Gastrocnemius medialis (tissue), 4 donors: ENCODE results near the gene NBPF3. TPM values are rescaled to one million over a fixed set of nuclear protein-coding genes. Genes with fewer than 3 reads are reported as not detected.
"Not testable (repeated sequence)": the region's sequence is repeated elsewhere in the genome, so short reads cannot be mapped to it uniquely, and the experiment has no call there.

Experiments used
- ATAC-seq, 2 donors: fragments of 150-250 bp; one replicate each; pipeline ENCODE4 v1.9.1; 2016
- DNase-seq, 2 donors: peaks; one replicate each; pipeline ENCODE4 v3.0.0-alpha.2; 2019
- H3K27ac ChIP-seq, 4 donors: fragments of 200-600 bp; sonication (generic); 1 replicate in 1 of 4; 2 replicates in 3 of 4; pipeline ENCODE4 v1.5.1; 2016 to 2018; ENCODE audit warnings: mild to moderate bottlenecking in 2 of 4, moderate library complexity in 1 of 4
- H3K27me3 ChIP-seq, 3 donors: fragments of 200-600 bp; sonication (generic) in 2 of 3; 1 replicate in 1 of 3; 2 replicates in 2 of 3; pipeline versions ENCODE4 v1.5.1 to v1.6.0; 2016 to 2019; ENCODE audit warnings: mild to moderate bottlenecking in 1 of 3, moderate library complexity in 1 of 3
- H3K36me3 ChIP-seq, 2 donors: fragments of 200-600 bp; sonication (generic) in 1 of 2; one replicate each; pipeline ENCODE4 v1.5.1; 2017 to 2018
- H3K4me1 ChIP-seq, 2 donors: fragments of 200-600 bp; sonication (generic) in 1 of 2; one replicate each; pipeline ENCODE4 v1.5.1; 2016 to 2017; ENCODE audit warnings: mild to moderate bottlenecking in 2 of 2
- H3K4me3 ChIP-seq, 4 donors: fragments of 200-600 bp; sonication (generic) in 3 of 4; 1 replicate in 1 of 4; 2 replicates in 3 of 4; pipeline ENCODE4 v1.5.1; 2016 to 2019; ENCODE audit warnings: mild to moderate bottlenecking in 2 of 4
- H3K9me3 ChIP-seq, 3 donors: fragments of 200-600 bp; sonication (generic) in 2 of 3; 1 replicate in 1 of 3; 2 replicates in 2 of 3; pipeline ENCODE4 v1.5.1; 2016 to 2019
- POLR2A ChIP-seq, 2 donors: fragments of 450-650 bp; IDR thresholded peaks; one replicate each; pipeline ENCODE4 v1.6.1; 2017; ENCODE audit warnings: antibody characterized with exemption in 2 of 2, mild to moderate bottlenecking in 2 of 2, moderate library complexity in 2 of 2
- in situ Hi-C, 4 donors: fragments of 200-750 bp; cut with MboI; loops; one replicate each; pipeline versions ENCODE4 v1.15.0 to v1.8.0; 2017; ENCODE audit warnings: low sequenced_read_pairs in 4 of 4
- intact Hi-C: fragments of 100-400 bp; cut with DNase I; formaldehyde crosslinking; loops from one replicate; pipeline ENCODE4 v1.15.1; 2023; ENCODE audit warnings: low total_unique reads
- total RNA-seq, 4 donors: library from RNA; depleted of rRNA; stranded (reverse); fragments of >200 nt; gene quantifications; one replicate each; pipeline versions ENCODE4 v1.1.0 to v1.2.3, GENCODE V29; 2016
- TF ChIP-seq, protein P1 (sequence below), 5 experiments: fragments of 450-650 bp in 3 of 5; fragments of 200-600 bp in 2 of 5; sonication (generic) in 2 of 5; IDR thresholded peaks in 4 of 5; conservative IDR thresholded peaks in 1 of 5; 1 replicate in 4 of 5; 2 replicates in 1 of 5; pipeline ENCODE4 v1.5.1; 2016 to 2019; ENCODE audit warnings: antibody characterized with exemption in 5 of 5, mild to moderate bottlenecking in 3 of 5, moderate library complexity in 3 of 5

Gene NBPF3
- total RNA-seq, 4 donors from 2014 or later, result 0.73 to 2.1 (median 1.3) TPM

DNA sequence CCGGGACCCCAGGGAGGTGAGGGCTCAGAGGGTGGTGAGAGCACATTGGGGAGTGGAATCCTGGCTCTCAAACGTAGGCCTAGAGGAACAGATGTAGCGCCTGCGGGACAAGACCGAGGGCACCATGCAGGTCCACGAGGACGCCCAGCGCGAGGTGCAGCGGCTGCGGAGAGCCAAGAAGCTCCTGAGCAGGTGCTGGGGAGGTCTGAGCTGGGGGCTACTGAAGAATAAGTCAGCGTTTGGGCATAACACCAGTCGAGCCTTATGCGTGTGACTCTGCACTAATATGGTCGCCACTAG is 2.6 kb upstream of the NBPF3 start:
- intact Hi-C loops, result no loop called here
- no peak for TF ChIP-seq POLR2A (IDR thresholded peaks at IDR 0.05)
- TF ChIP-seq, protein P1, sequence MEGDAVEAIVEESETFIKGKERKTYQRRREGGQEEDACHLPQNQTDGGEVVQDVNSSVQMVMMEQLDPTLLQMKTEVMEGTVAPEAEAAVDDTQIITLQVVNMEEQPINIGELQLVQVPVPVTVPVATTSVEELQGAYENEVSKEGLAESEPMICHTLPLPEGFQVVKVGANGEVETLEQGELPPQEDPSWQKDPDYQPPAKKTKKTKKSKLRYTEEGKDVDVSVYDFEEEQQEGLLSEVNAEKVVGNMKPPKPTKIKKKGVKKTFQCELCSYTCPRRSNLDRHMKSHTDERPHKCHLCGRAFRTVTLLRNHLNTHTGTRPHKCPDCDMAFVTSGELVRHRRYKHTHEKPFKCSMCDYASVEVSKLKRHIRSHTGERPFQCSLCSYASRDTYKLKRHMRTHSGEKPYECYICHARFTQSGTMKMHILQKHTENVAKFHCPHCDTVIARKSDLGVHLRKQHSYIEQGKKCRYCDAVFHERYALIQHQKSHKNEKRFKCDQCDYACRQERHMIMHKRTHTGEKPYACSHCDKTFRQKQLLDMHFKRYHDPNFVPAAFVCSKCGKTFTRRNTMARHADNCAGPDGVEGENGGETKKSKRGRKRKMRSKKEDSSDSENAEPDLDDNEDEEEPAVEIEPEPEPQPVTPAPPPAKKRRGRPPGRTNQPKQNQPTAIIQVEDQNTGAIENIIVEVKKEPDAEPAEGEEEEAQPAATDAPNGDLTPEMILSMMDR (IDR thresholded peaks at IDR 0.05 in 4 of 5, conservative IDR thresholded peaks at IDR 0.05 in 1 of 5), result no peak

DNA sequence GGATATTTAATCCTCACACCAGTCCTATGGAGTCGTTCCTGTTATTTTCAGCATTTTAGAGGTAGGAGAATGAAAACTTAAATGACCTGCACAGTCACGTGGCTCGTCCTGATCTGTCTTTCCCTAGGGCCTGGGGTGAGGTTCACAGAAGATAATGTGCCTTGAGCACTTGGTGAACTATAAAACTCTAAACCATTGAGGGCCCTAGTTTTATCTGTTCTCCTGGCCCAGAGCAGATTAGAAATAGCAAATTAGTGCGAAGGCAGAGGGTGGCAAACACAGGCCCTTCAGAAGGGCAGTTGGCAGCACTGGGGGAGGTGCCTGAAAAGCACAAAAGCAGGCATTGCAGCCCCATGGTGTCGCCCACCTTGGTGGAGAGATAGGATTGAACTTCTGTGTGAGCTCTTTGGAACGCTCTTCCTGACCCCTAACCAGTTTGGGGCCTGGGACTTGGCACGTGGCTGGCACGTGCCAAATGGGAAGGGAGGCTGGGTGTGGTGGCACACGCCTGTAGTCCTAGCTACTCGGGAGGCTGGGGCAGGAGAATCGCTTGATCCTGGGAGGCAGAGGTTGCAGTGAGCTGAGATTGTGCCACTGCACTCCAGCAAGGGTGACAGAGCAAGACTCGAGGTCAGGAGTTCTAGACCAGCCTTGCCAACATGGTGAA is 1.2 kb upstream of the NBPF3 start:
- in situ Hi-C loops, H3K36me3 ChIP-seq, H3K9me3 ChIP-seq, H3K4me3 ChIP-seq, intact Hi-C loops, DNase-seq, ATAC-seq, H3K27ac ChIP-seq: not testable (repeated sequence)
- H3K27me3 ChIP-seq, result peaks cover 3 to 16% (median 9%) of the 10 kb centered on the region in 3 donors
- H3K4me1 ChIP-seq, result peaks cover 3 to 12% of the 10 kb centered on the region in 2 donors

More for the DNA sequence above, 2.6 kb upstream of the NBPF3 start:
- no peak for DNase-seq
- H3K27ac ChIP-seq, result no peak overlapping the region
- H3K4me1 ChIP-seq, result peaks cover 3 to 12% of the 10 kb centered on the region in 2 donors
- H3K27me3 ChIP-seq, result peaks cover 3 to 16% (median 9%) of the 10 kb centered on the region in 3 donors
- no peaks in the 10 kb centered on the region for H3K9me3 ChIP-seq
- H3K36me3 ChIP-seq, result no peaks in the 10 kb centered on the region
- H3K4me3 ChIP-seq, result peak overlapping the region in 1 of 4 donors; percentile 25
- in situ Hi-C loops, result no loop called here
- no peak for ATAC-seq

DNA sequence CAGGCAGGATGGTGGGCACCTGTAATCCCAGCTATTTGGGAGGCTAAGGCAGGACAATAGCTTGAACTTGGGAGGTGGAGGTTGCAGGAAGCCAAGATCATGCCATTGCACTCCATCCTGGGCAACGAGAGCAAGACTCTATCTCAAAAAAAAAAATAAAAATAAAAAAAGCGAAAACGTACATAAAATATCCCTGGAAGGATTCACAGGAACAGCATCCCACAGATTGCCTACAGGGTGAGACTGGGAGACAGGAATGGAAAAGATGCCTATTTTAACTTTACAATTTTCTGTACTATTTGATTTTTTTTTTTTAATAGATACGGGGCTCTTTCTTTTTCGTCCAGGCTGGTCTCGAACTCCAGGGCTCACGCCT is 604 bp upstream of the NBPF3 start:
- Histone ChIP-seq H3K9me3 (no peaks in the 10 kb centered on the region), H3K27me3 (peaks cover 3 to 16% (median 9%) of the 10 kb centered on the region in 3 donors), H3K4me1 (peaks cover 3 to 12% of the 10 kb centered on the region in 2 donors), H3K36me3 (no peaks in the 10 kb centered on the region), H3K27ac (peak overlapping the region in 2 of 4 donors; percentile 49 to 57), H3K4me3 (peak overlapping the region; percentile 56 to 67 (median 64))
- intact Hi-C loops, result no loop called here
- DNase-seq (no peak), ATAC-seq (no peak)
- TF ChIP-seq, protein P1 (IDR thresholded peaks at IDR 0.05 in 4 of 5, conservative IDR thresholded peaks at IDR 0.05 in 1 of 5), result no peak
- no peak for TF ChIP-seq POLR2A (IDR thresholded peaks at IDR 0.05)
- in situ Hi-C loops, result no loop called here

DNA sequence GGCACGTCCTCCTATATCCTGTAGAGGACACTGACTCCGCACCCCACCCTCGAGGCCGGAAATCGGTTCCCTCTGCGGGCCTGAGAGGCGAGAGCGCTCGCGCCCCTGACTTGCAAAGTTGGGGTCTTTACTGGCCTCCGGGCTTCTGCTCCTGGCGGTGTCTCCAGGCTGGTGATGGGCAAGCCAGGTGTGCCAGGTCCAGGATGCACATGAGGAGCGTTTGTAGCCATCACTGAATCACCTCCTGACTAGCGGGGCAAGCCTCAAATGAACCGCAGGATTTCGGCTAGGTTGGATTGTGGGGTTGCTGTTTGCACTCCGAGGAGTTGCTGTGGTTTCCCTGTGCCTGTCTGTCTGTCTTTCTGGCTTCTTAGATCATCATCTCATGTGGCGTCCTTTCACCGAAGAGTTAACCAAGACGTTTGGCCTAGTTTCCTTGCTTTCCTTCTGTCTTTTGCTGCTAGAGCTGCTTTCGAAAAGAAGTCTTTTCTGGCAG is 741 bp downstream of the NBPF3 start:
- H3K4me1 ChIP-seq, result peaks cover 3 to 12% of the 10 kb centered on the region in 2 donors
- H3K9me3 ChIP-seq, intact Hi-C loops, DNase-seq, H3K36me3 ChIP-seq, H3K27ac ChIP-seq, ATAC-seq, in situ Hi-C loops: not testable (repeated sequence)
- H3K27me3 ChIP-seq, result peaks cover 3 to 15% (median 9%) of the 10 kb centered on the region in 3 donors
- peak overlapping the region; percentile 56 to 67 (median 64) for H3K4me3 ChIP-seq

DNA sequence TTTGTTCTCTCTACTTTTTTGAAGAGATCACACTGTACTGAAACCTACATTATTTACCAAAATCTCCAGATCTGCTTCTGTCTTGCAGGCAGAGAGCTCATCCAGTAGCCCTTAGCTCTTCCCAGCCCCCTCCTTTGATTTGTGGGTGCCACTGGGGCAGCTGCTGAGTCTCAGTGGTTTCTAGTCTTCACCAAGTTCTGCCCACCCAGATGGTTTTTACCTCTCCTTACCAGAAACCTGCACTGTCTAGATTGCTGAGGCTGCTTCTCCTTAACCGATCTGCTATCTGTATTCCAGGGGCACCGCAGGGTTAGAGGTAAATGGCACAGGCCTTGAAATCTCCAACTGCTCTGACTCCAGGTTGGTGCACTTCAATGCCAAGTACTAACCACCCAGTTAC is 6.7 kb downstream of the NBPF3 start:
- H3K4me3 ChIP-seq, H3K9me3 ChIP-seq, H3K27ac ChIP-seq, H3K36me3 ChIP-seq, H3K27me3 ChIP-seq, intact Hi-C loops, in situ Hi-C loops, ATAC-seq, DNase-seq, H3K4me1 ChIP-seq: not testable (repeated sequence)

DNA sequence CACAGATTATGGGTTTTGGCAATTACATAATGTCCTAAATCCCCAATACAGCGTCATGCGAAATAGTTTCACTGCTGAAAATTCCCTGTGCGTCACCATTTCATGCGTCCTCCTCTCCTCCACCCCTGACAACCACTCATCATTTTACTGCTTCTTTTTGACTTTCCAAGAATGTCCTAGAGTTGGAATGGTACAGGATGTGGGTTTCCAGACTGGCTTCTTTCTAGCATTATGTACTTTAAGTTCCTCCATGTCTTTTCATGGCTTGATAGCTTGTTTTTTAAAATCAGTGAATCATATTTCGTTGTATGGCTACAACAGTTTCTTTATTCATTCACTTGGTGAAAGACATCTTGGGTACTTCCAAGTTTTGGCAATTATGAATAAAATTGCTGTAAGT is 7.4 kb downstream of the NBPF3 start:
- in situ Hi-C loops, result no loop called here
- H3K27ac ChIP-seq, result no peak overlapping the region
- H3K4me1 ChIP-seq, result no peaks in the 10 kb centered on the region
- H3K27me3 ChIP-seq, result no peaks in the 10 kb centered on the region
- DNase-seq (no peak), ATAC-seq (no peak)
- intact Hi-C loops, result no loop called here
- no peaks in the 10 kb centered on the region for H3K36me3 ChIP-seq
- no peak for TF ChIP-seq POLR2A (IDR thresholded peaks at IDR 0.05)
- TF ChIP-seq, protein P1 (IDR thresholded peaks at IDR 0.05 in 4 of 5, conservative IDR thresholded peaks at IDR 0.05 in 1 of 5), result no peak
- no peaks in the 10 kb centered on the region for H3K9me3 ChIP-seq
- no peak overlapping the region for H3K4me3 ChIP-seq
